GM21390 (cell line): ENCODE data around the gene SEC24A.
"Not testable (repeated sequence)": the region's sequence is repeated elsewhere in the genome, so short reads cannot be mapped to it uniquely, and the experiment has no call there.

ENCODE experiments used
- ATAC-seq: cut with Tn5 transposase; IDR thresholded peaks from one replicate; pipeline ENCODE4 v1.9.1; 2021; ENCODE audit not compliant: unreplicated experiment

SEC24A gene

DNA sequence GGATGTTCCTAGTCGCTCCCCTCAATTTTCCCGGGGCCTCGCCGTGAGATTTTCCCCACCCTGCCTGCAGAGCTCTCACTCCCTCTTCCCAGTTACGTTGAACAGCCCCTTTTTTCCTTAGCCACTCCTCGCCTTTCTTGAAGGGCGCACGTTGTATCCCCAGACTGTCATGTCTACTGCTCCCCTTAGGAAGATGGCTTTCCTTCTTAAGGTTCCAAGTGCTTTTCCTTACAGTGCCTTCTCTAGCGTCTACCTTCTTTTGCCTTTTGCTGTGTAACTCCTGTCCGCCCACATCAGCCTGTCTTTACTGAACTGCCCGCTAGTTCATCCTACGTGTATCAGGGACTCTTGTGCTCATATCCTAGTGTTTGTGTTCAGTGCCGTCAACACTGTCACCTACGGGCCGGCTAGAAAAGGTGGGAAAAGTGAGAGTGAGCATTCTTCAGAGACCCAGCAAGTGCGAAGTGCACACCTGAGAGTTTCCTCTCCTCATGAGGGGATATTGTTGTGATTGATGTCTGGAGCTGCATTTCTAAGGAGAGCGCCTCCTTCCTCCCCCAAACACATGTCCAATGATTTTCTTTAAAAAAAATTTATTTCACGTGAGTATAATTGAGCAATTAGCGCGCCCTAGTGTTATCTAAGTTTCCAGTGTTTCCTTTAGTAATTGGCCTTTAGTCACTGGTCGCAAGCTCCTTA lies 90.5 kb downstream of the SEC24A start:
- no peak for ATAC-seq

DNA sequence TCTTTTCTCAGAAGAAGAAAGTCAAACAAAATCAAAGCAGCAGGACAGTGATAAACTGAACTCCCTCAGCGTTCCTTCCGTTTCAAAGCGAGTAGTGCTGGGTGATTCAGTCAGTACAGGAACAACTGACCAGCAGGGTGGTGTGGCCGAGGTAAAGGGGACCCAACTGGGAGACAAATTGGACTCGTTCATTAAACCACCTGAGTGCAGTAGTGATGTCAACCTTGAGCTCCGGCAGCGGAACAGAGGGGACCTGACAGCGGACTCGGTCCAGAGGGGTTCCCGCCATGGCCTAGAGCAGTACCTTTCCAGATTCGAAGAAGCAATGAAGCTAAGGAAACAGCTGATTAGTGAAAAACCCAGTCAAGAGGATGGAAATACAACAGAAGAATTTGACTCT lies 92.5 kb downstream of the SEC24A start:
- ATAC-seq: no peak

DNA sequence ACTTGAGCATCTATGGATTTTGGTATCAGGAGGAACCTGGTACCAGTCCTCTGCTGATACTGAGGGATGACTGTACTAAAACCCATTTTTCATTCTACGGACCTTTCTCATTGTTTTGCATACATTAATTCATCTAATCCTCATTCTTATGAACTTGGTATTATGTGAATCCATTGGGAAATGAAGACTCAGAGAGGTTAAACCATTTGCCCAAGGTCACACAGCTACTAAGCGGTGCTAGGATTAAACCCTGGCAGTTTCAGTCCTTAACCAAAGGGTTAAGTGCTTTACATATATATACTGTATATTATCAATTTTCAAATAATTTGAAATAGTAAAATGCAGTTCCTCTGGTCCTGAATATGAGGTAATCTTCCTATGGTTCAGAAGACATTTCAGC lies 93.5 kb downstream of the SEC24A start:
- no peak for ATAC-seq

DNA sequence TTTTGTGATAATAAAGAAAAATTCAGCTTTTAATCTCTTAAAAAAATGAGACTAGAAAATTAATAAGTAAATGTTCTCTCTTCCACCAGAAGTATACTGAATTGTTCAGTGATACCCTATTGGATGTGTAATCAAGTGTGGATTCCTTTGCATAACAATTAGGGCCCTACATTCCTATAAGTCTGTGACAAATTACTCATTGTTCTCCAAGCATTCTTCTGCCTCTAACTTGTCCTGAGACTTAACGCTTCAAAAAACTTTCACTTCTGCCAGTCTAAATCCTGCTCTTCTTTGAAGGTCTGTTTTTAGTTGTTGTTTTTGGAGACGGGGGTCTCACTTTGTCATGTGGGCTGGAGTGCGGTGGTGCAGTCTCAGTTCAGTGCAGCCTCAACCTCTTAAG lies 100.8 kb downstream of the SEC24A start:
- no peak for ATAC-seq

DNA sequence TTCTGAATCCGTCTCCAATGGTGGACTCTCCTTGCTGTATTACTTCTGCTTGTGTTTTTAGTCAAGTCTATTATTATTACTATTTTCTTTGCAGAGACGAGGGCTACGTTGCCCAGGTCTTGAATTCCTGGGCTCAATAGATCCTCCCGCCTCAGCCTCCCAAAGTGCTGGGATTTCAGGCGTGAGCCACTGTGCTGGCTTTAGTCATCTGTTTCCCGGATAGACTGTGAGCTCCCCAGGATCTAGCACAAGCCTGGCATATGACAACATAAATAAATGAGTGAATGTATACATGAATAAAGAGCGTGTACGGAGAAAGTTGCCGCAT lies 109.6 kb downstream of the SEC24A start:
- ATAC-seq: no peak

DNA sequence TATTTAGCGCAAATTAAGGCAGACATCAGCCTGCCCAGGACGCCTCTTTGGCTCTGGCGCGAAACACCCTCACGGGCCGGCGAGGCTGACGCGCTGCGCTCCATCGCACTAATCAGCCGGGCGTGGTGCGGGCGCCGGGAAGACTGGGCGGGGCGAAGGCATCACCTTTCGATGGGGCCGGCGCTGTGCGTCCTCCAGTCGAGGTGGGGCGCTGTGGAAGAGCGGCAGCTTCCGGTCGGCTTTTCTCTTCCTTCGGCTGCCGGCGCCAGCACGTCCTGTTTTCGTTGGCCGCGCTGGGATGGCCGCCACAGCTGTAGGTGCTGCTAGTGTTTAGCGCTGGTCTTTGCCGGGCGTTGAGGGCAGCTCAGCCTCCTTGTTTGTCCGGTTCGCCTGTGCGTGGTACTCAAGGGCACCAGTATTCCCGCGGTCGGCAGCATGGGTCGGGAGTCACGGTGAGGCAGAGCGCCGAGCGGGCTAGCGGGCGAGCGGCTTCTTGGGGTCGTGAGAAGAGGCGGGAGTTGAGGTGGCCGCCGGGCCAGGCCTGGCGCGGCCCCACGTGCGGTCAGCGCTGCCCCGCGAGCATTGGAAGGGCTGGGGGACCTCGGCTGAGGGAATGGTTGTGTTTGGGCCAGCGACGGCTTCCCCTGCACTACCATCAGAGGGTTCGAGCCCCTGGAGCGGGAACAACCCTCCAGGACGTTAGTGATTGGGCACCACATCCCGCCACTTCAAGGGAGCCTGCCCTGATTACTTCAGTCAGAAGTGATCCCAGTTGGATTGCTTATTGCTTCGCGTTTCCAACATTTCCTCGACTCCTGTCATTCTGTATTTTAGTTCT lies 110.1 kb downstream of the SEC24A start, which contains the start of gene DDX46:
Gene DDX46, plus strand, starts transcription at position 276 of the 838 bp plus-strand sequence. Its CDS starts 160 bp downstream, at position 436.
- peak; percentile 97 for ATAC-seq

DNA sequence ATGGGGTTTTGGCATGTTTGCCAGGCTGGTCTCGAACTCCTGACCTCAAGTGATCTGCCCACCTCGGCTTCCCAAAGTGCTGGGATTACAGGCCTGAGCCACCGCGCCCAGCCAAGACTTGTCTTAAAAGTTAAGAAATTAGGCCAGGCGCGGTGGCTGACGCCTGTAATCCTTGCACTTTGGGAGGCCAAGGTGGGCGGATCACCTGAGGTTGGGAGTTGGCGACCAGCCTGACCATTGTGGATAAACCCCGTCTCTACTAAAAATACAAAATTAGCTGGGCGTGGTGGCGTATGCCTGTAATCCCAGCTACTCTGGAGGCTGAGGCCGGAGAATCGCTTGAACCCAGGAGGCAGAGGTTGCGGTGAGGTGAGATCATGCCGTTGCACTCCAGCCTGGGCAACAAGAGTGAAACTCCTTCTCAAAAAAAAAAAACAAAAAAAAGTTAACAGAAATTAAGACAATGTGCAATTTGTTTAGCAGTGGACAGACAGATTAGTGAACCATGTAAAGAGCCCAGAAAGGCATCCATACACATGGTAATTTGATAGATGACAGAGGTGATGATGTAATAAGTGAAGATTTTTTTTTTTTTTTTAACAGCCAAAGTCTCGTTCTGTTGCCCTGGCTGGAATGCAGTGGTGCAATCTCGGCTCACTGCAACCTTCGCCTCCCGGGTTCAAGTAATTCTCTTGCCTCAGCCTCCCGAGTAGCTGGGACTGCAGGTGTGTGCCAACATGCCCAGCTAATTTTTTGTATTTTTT lies 119.1 kb downstream of the SEC24A start:
- not testable (repeated sequence) for ATAC-seq

DNA sequence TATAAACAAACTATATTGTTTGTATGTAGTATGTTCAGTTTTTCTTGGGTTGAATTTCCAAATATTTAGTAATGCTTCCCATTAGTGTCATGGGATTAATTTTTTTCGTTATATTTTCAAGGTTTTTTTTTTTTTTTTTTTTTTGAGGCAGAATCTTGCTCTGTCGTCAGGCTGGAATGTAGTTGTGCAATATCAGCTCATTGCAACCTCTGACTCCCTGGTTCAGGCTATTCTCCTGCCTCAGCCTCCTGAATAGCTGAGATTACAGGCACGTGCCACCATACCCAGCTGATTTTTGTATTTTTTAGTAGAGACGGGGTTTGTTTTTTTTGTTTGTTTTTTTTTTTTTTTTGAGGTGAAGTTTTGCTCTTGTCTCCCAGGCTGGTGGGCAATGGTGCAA lies 120.6 kb downstream of the SEC24A start:
- no peak for ATAC-seq

DNA sequence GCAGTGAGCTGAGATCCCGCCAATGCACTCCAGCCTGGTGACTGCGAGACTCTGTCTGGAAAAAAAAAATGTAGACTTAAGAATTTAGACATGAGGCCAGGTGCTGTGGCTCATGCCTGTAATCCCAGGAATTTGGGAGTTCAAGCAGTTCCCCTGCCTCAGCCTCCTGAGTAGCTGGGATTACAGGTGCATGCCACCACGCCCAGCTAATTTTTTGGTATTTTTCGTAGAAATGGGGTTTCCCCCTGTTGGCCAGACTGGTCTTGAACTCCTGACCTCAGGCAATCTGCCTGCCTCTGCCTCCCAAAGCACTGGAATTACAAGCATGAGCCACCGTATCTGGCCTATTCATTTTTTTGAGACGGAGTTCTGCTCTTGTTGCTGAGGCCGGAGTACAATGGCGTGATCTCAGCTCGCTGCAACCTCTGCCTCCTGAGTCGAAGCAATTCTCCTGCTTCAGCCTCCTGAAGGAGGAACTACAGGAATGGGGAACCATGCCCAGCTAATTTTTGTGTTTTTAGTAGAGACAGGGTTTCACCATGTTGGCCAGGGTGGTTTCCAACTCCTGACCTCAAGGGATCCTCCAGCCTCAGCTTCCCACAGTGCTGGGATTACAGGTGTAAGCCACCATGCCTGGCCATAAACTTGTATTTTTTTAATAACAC lies 124.0 kb downstream of the SEC24A start:
- no peak for ATAC-seq

DNA sequence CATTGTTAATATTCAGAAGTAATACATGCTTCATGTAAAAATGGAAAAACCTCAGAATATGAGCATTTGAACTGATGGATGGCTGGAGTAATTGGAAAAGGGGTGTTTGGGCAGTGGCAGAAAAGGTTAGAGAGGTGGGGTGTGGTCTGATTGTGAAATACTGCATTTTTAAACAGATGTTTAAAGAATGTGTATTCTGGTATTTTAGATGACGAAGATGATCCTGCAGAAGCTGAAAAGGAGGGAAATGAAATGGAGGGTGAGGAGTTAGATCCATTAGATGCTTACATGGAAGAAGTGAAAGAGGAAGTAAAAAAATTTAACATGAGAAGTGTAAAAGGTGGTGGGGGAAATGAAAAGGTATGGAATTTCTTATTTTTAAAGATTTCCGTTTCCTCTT lies 128.8 kb downstream of the SEC24A start:
- ATAC-seq: no peak
